GM18507 (cell line): Measurements from ENCODE around the gene PGAP6.
A peak's percentile ranks its signal among the peaks of the same experiment; 100 is the strongest.
"Not testable (repeated sequence)": the region's sequence is repeated elsewhere in the genome, so short reads cannot be mapped to it uniquely, and the experiment has no call there.

ENCODE experiments used
- DNase-seq: peaks from one replicate; pipeline ENCODE4 v3.0.0; 2011; ENCODE audit warnings: low read depth; ENCODE audit not compliant: insufficient read length; ENCODE audit errors: extremely low spot score
- FAIRE-seq: peaks from 2 replicates; lab custom pipeline; 2011; peaks lifted over from hg19 to GRCh38; lab: Jason Lieb, UNC

The PGAP6 gene, protein sequence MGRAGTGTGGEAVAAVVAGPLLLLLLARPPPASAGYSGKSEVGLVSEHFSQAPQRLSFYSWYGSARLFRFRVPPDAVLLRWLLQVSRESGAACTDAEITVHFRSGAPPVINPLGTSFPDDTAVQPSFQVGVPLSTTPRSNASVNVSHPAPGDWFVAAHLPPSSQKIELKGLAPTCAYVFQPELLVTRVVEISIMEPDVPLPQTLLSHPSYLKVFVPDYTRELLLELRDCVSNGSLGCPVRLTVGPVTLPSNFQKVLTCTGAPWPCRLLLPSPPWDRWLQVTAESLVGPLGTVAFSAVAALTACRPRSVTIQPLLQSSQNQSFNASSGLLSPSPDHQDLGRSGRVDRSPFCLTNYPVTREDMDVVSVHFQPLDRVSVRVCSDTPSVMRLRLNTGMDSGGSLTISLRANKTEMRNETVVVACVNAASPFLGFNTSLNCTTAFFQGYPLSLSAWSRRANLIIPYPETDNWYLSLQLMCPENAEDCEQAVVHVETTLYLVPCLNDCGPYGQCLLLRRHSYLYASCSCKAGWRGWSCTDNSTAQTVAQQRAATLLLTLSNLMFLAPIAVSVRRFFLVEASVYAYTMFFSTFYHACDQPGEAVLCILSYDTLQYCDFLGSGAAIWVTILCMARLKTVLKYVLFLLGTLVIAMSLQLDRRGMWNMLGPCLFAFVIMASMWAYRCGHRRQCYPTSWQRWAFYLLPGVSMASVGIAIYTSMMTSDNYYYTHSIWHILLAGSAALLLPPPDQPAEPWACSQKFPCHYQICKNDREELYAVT

DNA sequence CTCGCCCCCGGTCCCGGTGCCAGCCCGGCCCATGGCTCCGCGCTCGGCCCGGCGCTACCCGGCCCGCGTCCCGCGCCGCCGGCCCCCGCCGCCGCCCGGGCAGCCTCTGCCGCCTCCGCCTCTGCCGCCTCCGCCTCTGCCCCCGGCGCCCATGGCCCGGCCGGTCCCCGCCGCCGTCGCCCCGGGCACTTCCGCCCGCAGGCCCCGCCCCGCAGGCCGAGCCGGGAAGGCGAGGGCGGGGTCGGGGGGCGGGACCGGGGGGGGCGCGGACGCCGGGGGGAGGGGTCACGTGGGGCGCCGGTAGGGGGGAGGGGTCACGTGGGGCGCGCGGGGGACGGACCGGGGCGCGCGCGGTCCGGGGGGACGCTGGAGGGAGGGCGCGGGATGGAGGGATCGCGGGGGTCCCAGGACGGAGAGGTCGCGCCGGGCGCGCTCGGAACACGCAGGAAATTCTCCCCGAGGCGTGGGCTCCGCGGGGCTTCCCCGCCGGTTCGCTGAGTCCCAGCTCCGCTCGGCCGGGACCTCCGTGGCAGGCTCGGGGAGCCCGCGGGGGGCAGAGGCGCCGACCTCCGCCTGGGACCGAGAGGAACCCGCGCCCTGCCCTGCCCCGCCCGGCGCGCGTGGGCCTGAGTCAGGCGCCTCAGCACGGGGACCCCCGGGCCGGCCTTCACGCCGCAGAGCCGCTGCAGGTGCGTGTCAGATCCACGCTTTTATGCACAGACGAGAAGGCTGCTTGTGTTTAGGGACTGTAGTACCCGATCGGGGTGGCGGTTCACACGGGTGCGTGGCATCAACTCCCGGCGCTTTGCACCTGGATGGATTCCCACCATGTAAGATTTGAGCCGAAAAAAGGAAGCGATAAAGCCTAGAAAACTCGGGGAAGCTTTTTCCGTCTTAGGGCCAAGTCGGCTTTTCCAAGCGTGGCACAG is at the start of gene PGAP6:
TSS of gene PGAP6 (minus strand) at position 190 of the 929 bp plus-strand sequence. CDS start at position 33, 157 bp downstream.
- peak; percentile 86 for DNase-seq
- no peak for FAIRE-seq

DNA sequence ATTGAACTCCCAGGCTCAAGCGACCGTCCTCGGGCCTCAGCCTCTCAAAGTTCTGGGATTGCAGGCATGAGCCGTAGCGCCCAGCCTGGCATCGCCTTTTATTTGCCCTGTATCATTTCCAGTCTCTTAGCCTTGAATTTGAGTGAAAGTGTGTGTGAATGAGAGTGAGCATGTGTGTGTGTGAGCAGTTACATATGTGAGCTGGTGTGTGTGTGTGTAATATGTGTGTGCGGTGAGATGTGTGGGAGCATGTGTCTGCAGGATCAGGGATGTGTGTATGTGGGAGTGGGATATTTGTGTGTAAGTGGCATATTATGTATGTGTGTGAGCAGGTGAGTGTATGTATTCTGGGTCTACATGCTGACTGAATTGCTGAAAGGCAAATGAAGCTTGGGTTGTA is 49.1 kb upstream of the PGAP6 start:
- FAIRE-seq (no peak), DNase-seq (no peak)

DNA sequence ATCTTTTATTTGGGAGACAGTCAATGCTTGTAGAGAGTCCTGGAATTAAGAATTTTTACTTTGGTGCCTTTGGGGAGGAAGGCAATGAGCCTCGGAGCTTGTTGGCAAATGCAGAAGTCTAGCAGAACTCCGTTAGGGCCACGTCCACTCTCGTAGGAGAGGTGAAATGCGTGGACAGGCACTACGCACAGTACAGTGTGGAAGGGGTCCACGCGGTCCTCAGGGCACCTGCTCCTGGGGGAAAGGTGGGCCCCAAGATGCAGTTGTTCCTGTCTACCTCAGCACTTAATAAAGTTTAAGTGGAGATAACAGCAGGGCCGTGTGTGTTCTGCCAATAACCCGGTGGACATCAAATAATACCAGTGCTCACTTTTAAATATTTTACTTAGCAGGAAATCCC is 45.5 kb upstream of the PGAP6 start:
- no peak for FAIRE-seq
- no peak for DNase-seq

DNA sequence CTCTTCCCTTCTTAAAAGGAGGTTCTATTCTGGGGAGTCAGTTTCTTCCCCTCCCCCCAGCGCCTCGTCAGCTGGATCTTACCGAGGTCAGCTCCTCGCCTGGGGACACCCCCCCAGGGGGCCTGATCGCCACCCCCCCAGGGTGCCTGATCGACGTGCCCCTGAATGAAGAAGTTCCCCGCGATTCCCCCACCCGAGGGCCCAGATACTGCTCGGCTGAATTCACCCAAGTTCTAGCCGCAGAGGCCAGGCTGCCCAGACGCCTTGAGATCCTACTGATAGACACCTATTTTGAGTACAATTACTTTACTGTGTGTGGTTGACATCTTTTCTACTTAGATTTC is 45.1 kb upstream of the PGAP6 start:
- DNase-seq (no peak), FAIRE-seq (no peak)

DNA sequence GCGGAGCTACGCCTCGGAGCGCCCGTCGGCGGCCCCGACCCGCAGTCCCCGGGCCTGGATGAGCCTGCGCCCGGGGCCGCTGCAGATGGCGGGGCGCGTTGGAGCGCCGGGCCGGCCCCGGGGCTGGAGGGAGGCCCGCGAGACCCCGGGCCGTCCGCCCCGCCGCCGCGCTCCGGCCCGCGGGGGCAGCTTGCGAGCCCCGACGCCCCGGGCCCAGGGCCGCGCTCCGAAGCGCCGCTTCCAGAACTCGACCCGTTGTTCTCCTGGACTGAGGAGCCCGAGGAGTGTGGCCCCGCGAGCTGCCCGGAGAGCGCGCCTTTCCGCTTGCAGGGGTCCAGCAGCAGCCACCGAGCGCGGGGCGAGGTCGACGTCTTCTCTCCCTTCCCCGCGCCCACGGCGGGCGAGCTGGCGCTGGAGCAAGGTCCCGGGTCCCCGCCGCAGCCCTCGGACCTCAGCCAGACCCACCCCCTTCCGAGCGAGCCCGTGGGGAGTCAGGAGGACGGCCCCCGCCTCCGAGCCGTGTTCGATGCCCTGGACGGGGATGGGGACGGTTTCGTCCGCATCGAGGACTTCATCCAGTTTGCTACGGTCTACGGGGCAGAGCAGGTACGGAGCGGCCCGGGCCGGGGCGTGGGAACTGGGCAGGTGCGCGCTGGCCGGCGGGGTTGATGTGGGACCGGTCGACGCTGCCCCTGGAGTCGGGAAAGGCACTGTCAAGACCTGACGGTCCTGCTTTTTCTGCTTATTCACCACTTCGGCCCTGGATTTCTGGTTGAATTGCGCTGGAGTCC is 44.5 kb upstream of the PGAP6 start:
- DNase-seq (no peak), FAIRE-seq (no peak)

DNA sequence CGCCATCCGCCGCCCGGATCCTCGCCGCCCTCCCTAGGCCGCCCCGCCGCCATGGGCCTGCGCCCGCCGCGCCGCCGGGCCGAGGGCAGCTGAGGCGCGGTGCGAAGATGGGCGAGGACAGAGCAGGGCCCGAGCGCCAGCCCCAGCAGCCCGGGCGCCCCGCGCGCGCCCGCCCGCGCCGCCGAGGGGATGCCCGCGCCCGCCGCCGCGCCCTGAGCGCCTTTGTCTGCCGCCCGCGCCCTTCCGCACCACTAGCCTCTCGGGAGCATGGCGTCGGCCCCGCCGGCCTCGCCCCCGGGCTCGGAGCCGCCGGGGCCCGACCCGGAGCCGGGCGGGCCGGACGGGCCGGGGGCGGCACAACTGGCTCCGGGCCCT is 43.9 kb upstream of the PGAP6 start:
- FAIRE-seq (no peak), DNase-seq (no peak)

DNA sequence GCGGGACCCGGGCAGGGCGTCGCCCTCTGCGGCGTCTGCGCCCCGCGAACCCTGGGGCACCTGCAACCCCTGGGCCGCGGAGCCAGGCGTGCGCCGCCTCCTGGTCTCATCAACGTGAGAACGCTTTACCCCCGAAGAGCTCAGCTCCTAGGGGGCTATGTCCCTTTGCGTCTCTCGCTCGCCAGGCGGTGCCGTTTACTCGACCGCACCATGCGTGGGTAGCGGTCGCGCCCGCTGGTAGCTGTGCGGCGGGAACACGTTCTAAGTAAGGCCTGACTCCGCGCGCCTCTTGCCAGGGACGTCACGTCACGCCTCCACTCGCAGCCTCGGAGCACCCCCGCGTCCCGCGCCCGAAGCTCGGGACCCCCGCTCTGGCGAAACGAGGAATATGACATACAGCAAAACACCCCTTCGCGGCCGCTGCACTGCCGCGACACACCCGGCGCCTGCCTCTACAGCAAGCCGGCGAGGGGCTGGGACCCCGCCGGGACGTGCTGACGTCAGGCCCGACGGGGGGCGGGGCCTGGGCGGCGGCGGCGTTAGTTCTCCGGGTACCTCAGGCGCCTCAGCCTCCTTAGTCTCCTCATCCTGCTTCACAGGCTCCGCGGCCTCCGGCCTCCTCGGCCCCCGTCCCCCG is 43.4 kb upstream of the PGAP6 start, which contains the start of gene RAB11FIP3:
TSS of gene RAB11FIP3 (plus strand) at position 568 of the 637 bp plus-strand sequence. CDS start 358 bp downstream, outside the sequence.
- DNase-seq (peak; percentile 91), FAIRE-seq (peak; percentile 69)

DNA sequence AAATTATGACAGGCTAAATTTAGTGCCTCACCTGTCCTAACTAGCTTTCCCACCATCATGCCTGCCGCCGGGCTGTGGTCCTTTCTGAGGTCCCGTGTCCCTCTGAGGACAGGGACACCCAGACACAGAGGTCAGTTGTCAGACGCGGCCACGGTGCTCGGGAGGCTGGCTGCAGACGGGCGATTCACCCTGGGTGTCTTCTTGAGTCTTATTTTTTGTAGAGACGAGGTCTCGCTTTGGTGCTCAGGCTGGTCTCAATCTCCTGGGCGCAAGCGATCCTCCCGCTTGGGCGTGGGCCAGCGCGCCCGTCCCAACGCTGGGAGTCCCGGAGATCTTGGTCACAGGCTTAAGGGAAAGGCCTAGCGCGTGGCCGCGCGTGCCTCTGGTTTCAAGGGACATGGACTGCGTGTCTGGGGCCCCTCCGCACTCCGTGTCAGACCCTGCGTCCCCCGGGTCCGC is 42.9 kb upstream of the PGAP6 start:
- no peak for FAIRE-seq
- DNase-seq: no peak

DNA sequence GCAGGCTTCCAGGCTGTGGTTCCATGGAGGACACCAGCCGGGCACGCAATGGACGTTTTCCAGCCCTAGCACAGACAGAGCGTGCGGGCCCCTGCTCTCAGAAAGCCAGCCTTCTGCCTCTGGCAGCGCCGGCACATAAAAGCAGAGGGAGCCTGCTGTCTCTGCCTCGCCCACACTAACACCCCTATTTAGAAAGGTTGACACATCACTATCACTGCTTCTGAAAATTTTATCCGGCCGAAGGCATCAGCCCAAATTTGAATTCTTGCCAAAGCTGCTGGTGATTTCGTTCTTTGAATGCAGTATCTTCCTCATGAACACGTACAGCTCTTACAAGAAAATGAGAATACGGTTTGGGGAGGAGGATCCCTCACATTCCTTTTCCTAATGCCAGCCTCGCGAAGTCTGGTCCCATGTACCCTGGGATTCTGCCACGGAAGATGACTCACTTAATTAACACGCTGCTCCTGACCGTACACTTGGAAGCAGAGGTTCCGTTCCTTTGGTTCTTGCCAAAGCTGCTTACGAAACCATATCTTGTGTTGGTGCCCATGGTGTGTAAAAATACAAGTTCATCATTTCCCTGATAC is 42.4 kb upstream of the PGAP6 start:
- FAIRE-seq (no peak), DNase-seq (no peak)

DNA sequence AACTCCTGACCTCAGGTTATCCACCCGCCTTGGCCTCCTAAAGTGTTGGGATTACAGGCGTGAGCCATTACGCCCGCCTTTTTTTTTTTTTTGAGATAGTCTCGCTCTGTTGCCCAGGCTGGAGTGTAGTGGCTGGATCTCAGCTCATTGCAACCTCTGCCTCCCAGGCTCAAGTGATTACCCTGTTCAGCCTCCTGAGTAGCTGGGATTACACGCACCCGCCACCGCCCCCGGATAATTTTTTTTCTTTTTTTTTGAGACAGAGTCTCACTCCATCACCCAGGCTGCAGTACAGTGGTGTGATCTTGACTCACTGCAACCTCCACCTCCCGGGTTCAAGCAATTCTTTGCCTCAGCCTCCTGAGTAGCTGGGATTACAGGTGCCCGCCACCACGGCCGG is 40.4 kb upstream of the PGAP6 start:
- FAIRE-seq, DNase-seq: not testable (repeated sequence)

DNA sequence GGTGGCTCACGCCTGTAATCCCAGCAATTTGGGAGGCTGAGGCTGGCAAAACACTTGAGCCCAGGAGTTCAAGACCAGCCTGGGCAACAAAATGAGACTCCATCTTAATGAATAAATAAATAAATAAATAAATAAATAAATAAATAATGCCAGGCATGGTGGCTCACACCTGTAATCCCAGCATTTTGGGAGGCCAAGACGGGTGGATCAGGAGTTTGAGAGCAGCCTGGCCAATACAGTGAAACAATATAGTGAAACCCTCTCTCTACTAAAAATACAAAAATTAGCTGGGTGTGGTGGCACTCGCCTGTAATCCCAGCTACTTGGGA is 33.4 kb upstream of the PGAP6 start:
- DNase-seq, FAIRE-seq: not testable (repeated sequence)

DNA sequence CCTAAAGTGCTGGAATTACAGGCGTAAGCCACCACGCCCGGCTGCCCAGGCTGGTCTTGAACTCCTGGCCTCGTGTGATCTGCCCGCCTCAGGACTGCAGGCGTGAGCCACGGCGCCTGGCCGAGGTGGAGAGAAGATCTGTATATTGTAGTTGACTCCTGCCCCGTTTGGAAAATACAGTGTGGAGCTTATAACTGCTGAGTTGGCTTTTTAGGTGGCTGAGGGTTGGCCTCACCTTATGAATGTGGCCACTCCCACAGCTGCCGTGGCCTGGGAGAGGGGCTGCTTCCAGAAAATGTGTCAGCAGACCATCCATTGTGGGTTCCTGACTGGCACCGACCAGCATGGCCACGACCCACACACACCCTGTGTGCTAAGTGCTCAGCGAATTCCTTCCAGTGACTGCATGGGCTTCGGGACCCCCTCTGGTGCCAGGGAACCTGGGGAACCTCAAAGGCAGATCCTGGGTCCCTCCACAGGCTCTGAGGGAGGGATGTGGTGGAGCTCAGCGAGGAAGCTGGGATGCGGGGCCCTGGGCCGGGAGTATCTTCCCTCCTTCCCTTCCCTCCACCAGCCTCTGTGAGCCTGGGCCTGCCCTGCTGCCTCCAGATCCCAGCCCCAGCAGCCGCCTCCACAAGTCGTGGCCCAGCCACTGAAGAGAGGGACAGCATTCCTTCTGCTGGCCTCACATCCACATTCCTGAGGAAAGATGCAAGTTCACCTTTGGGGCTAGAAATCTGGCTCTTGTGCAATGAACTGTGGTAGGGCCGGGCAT is 32.8 kb upstream of the PGAP6 start:
- no peak for FAIRE-seq

DNA sequence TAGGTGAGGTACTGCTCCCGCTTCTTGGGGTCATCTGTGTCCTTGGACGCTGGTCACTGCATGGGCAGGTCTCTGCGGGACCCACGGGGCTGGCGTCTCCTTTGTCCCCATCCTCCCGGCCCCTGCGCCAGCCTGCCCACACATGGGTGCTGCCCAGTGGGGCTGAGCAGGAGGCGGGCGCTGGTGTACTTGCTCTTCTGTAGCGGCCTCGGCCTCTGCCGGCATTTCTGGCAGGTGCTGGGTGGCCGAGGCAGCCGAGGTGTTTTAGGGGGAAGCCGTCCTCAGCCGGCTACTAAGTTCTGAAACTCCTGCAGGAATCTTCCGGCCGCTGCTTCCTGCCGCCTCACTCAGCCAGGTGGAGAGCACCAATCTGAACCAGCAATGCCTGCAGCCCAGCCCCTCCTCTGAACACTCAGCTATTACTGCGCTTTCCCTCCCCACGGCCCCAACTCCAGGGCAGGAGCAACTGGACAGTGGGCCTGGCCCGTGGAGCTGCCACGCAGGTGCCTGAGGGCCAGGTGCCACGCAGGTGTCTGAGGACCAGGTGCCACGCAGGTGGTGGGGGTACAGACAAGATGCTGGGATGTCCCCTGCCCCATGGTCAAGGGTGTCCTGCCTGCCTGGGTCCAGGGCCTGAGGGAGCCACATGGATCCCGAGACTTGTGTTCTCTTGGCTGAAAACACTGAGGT is 29.9 kb upstream of the PGAP6 start:
- FAIRE-seq (no peak), DNase-seq (no peak)

More for the DNA sequence above, 32.8 kb upstream of the PGAP6 start:
- DNase-seq: no peak

DNA sequence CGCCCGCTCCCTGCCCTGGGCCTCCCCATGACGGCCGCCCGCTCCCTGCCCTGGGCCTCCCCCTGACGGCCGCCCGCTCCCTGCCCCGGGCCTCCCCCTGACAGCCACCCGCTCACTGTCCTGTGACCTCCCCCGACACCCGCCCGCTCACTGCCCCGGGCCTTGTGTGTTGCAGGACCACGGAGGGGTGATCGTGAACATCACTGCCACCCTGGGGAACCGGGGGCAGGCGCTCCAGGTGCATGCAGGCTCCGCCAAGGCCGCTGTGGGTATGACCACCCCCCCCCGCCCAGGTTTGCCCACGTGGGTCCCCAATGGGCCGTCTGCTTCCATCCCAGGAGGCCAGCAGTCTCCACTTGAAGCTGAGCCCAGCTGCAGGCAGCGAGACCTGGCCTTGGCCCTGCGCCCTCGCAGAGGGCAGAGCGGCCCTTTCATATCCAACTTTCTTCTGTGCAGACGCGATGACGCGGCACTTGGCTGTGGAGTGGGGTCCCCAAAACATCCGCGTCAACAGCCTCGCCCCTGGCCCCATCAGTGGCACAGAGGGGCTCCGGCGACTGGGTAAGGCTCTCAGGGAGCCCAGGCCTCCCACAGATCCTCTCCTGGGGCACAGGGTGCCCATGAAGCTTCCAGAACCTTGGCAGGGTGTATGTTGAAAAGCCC is 28.9 kb upstream of the PGAP6 start:
- FAIRE-seq: no peak

DNA sequence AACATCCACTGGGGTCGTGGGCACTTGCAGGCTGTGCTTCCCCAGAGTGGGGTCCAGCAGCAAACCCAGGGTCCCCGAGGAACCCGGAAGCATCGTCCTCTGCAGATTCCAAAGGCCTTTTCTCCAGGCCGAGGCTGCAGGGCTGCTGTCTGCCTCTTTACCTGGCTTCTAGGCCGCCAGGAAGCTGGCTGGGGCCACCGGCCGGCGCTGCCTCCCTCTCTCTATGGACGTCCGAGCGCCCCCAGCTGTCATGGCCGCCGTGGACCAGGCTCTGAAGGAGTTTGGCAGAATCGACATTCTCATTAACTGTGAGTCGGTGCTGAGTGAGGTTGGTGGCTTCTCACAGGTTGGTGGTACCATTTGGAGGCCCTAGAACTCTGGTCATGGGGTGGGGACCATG is 25.5 kb upstream of the PGAP6 start:
- FAIRE-seq: no peak
- no peak for DNase-seq

More for the DNA sequence above, 28.9 kb upstream of the PGAP6 start:
- no peak for DNase-seq
